Stimulated activated naive CD8-positive, alpha-beta T cell treated with anti-CD3 and anti-CD28 coated beads, Interleukin-15, Interleukin-2, amounts not matched to agents 100 ng/mL and 50 ng/mL, for 24 hours (primary cell): ENCODE data around the gene TOMM20L.
"Not testable (repeated sequence)": the region's sequence is repeated elsewhere in the genome, so short reads cannot be mapped to it uniquely, and the experiment has no call there.

Experiments used
- H3K27ac Mint-ChIP-seq: one replicate; pipeline ENCODE4 v1.8.0; 2021; ENCODE audit warnings: mild to moderate bottlenecking, mixed read lengths
- H3K27me3 Mint-ChIP-seq: one replicate; pipeline ENCODE4 v1.8.0; 2021; ENCODE audit warnings: mixed read lengths
- H3K36me3 Mint-ChIP-seq: one replicate; pipeline ENCODE4 v1.8.0; 2021; ENCODE audit warnings: low read depth, mixed read lengths
- H3K4me1 Mint-ChIP-seq: one replicate; pipeline ENCODE4 v1.8.0; 2021; ENCODE audit warnings: low read depth, mixed read lengths
- H3K4me3 Mint-ChIP-seq: one replicate; pipeline ENCODE4 v1.8.0; 2021; ENCODE audit warnings: mild to moderate bottlenecking, mixed read lengths
- H3K9me3 Mint-ChIP-seq: one replicate; pipeline ENCODE4 v1.8.0; 2021; ENCODE audit warnings: mixed read lengths

The TOMM20L gene

DNA sequence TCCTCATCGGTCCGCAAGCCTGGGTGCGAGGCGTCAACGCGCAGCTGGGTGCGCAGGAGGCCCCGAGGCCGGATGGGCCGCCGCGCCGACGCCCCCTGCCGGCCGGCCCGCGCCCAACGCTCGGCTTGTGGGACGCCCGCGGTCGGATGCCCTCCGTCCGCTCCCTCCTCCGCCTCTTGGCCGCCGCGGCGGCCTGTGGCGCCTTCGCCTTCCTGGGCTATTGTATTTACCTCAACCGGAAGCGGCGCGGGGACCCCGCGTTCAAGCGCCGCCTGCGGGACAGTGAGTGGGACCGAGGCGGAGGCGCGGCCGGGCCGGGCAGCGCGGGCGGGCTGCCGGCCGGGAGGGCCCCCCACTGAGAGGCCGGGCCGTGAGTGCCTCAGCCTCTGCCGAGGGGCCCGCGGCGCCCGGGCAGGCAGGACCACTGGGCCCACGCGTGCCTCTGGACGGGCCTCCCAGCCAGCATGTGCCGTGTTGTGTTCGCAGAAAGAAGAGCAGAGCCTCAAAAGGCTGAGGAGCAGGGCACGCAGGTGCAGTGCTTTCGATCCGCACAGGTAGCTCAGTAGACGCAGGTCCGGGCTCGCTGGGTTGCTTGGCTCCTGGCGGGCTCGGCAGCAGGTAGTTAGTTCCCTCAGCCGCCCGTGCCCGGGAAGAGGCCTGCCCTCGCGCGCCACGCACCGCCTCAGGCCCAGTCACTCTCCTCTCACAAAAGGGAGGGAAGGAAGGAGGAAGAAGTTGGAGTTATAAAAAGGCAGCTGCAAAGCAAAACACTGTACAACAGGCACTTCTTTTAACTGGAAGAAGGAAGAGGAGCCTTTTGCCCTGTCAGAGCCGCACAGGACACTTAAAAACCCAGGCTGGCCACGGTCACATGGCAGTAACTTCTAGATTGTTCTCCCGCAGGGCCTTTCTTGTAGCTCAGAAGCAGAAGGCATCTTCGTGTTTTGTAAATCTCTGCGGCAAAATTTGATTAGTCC, at the start of gene TOMM20L:
TOMM20L (plus strand) TSS at position 119 of the 977 bp plus-strand sequence; CDS start at position 147, 28 bp downstream.
- Mint-ChIP-seq H3K27ac (peak within 1 kb of the TSS; percentile 68), H3K4me1 (peaks cover 13% of the 10 kb centered on the region)

DNA sequence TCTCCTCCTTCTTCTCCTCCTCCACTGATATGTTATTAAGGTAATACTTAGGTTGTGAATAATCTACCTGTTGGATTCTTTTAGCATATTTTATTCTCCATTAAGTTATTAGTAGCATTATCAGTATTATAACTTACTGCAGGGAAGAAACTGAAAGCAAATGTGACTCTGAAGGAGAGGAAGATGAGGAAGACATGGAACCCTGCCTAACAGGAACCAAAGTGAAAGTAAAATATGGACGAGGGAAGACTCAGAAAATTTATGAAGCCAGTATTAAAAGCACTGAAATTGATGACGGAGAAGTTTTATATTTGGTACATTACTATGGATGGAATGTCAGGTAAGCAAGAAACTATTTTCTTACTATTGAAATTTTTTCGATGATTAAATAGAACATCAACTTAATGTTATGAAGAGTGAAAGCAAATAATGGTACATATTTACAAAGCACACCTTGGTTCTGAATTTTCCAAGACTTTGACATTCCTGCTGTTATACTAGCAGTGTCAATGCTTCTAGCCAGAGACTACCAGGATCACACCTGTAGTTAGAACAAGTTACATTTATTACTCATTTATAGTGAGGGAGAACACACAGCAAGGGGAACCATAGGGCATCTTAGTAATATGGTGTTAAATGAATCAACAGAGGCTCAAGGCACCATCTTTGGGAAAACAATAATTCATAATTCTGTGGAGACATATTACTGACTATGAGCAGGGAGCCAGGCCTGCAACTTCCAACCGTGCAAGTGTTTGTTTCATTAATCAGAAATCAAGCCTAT, 42.0 kb upstream of the TOMM20L start:
- no peaks in the 10 kb centered on the region for H3K27me3 Mint-ChIP-seq
- peak overlapping the region; percentile 79 for H3K4me3 Mint-ChIP-seq
- peak overlapping the region; percentile 80 for H3K27ac Mint-ChIP-seq
- peaks cover 18% of the 10 kb centered on the region for H3K4me1 Mint-ChIP-seq
- H3K9me3 Mint-ChIP-seq: no peaks in the 10 kb centered on the region
- peaks cover 44% of the 10 kb centered on the region for H3K36me3 Mint-ChIP-seq

More for the DNA sequence above, at the start of gene TOMM20L:
- Mint-ChIP-seq H3K27me3 (no peaks in the 10 kb centered on the region), H3K4me3 (peak within 1 kb of the TSS; percentile 73), H3K9me3 (no peaks in the 10 kb centered on the region), H3K36me3 (peaks cover 4% of the 10 kb centered on the region)

DNA sequence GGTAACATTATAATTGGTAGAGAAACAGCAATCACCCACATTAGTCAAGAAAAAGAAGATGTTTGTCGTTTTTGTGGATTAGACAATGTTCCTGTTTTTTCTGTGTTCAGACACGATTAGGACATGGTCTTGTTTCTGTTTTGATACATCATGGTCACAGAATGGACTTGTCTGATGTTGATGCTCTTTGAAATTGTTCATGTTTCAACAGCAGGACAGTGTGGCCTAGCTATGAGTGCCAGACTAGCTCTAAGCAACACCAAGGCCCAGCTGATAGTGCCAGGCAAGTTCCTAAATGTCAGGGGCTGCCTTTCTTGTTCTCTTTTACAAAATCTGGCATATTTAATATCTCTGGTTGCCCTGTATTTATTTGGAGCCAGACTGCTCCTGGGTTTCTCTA, 40.9 kb upstream of the TOMM20L start:
- Mint-ChIP-seq H3K4me3 (no peak overlapping the region), H3K27ac (no peak overlapping the region), H3K4me1 (peaks cover 18% of the 10 kb centered on the region), H3K9me3 (no peaks in the 10 kb centered on the region), H3K36me3 (peaks cover 41% of the 10 kb centered on the region), H3K27me3 (no peaks in the 10 kb centered on the region)

DNA sequence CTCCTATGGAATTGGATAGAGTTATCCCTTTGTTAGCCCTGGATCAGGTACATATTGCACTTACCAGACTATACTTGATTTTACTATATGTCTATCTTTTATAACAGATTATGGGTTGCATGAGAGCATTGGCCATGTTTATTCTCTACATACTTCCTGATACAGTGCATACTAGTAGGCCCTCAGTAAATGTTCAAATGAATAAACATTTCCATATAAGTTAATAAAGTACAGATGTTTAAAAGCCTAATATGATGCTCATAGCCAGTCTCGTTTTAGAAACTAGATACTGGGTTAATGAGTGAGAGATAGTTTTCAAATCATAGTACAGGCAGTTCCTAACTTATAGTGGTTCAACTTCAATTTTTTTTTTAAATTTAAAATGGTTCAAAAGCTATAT, 39.5 kb upstream of the TOMM20L start:
- no peaks in the 10 kb centered on the region for H3K9me3 Mint-ChIP-seq
- H3K4me1 Mint-ChIP-seq: peaks cover 18% of the 10 kb centered on the region
- no peak overlapping the region for H3K27ac Mint-ChIP-seq
- no peaks in the 10 kb centered on the region for H3K27me3 Mint-ChIP-seq
- H3K4me3 Mint-ChIP-seq: no peak overlapping the region
- H3K36me3 Mint-ChIP-seq: peaks cover 51% of the 10 kb centered on the region

DNA sequence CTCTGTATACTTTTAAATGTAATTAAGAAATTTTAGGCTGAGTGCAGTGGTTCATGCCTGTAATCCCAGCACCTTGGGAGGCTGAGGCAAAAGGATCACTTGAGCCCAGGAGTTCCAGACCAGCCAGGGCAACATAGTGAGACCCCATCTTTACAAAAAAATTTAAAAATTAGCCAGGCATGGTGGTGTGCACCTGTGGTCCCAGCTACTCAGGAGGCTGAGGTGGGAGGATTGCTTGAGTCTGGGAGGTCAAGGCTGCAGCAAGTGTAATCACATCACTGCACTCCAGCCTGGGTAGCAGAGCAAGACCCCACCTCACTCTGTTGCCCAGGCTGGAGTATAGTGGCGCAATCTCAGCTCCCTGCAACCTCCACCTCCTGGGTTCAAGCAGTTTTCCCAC, 33.5 kb upstream of the TOMM20L start:
- not testable (repeated sequence) for H3K27me3 Mint-ChIP-seq, H3K4me3 Mint-ChIP-seq, H3K9me3 Mint-ChIP-seq, H3K27ac Mint-ChIP-seq, H3K4me1 Mint-ChIP-seq
- H3K36me3 Mint-ChIP-seq: peaks cover 39% of the 10 kb centered on the region

DNA sequence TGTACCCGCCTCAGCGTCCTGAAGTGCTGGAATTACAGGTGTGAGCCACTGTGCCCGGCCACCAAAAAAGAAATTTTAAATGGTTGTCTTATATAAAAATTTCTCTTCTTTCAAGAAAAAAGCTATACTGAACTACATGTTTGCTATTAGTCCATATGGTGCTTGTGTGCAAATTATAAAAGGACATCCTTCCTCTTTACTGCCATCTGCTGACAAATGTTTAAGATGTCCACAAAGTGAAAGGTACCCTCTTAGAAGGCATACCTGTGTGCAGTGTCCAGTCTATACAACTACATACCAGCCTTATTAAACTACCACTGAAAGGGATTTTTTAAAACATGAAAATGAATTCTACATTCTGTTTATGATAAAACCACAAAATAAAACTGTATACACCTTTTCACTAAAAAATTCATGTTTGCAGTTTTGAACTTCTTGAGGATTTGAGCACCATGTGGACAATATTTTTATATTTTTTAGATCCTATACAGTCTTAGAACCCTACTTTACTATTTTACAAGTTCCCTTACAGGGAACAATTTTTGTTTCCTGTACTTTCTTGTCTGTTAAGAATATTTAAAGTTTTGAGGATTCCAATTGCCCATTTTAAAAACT, 32.8 kb upstream of the TOMM20L start:
- no peaks in the 10 kb centered on the region for H3K4me1 Mint-ChIP-seq
- H3K36me3 Mint-ChIP-seq: peaks cover 43% of the 10 kb centered on the region
- no peaks in the 10 kb centered on the region for H3K9me3 Mint-ChIP-seq
- H3K27ac Mint-ChIP-seq: no peak overlapping the region
- no peak overlapping the region for H3K4me3 Mint-ChIP-seq
- H3K27me3 Mint-ChIP-seq: no peaks in the 10 kb centered on the region

DNA sequence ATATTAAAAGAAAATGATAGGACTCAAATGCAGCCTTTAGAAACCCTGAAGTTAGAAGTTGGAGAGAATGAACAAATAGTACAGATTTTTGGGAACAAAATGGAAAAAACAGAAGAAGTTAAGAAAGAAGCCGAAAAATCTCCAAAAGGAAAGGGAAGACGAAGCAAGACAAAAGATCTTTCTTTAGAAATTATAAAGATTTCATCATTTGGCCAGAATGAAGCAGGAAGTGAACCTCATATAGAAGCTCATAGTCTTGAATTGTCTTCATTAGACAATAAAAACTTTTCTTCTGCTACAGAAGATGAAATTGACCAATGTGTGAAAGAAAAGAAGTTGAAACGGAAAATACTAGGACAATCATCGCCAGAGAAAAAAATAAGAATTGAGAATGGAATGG, 31.4 kb upstream of the TOMM20L start:
- no peaks in the 10 kb centered on the region for H3K9me3 Mint-ChIP-seq
- peaks cover 45% of the 10 kb centered on the region for H3K36me3 Mint-ChIP-seq
- no peaks in the 10 kb centered on the region for H3K27me3 Mint-ChIP-seq
- H3K27ac Mint-ChIP-seq: no peak overlapping the region
- no peaks in the 10 kb centered on the region for H3K4me1 Mint-ChIP-seq
- H3K4me3 Mint-ChIP-seq: no peak overlapping the region

DNA sequence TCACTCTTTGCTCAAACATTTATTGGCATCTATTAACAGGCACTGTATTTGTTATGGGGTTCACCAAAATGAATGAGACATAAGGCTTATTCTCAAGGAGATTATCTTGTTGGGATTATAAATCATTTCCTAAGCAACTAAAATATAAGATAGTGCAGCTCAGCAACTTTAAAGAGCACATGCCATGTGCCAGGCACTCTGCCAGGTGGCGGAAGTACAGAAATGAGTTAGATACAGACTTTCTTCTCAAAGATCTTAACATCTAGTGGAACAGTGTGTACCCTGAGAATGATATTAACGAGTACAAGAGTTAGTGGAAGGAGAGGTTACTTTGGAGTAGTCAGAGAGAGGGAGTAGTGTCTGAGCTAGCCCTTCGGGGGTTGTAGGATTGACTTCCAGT, 28.4 kb upstream of the TOMM20L start:
- H3K27me3 Mint-ChIP-seq: no peaks in the 10 kb centered on the region

DNA sequence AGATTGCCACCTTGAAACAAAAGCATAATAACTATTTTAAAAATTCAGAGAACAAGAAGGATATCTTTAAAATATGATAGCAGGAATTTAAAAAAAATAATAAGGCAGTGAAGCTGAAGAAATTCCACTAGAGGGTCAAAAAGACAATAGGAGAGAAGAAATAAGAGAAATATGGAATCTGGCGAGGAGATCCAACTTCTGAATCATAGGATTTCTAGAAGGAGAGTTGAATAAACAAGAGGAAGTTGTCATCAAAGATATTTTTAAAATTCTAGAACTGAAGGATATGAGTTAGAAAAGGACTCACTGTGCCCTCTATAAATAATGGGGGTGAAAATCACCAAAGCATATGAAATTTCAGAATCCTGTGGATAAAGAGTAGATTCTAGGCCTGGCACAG, 26.8 kb upstream of the TOMM20L start:
- Mint-ChIP-seq H3K4me1 (no peaks in the 10 kb centered on the region), H3K36me3 (peaks cover 50% of the 10 kb centered on the region), H3K27ac (no peak overlapping the region), H3K9me3 (no peaks in the 10 kb centered on the region), H3K27me3 (no peaks in the 10 kb centered on the region), H3K4me3 (no peak overlapping the region)

More for the DNA sequence above, 28.4 kb upstream of the TOMM20L start:
- H3K36me3 Mint-ChIP-seq: peaks cover 48% of the 10 kb centered on the region
- no peaks in the 10 kb centered on the region for H3K9me3 Mint-ChIP-seq
- peak overlapping the region; percentile 63 for H3K27ac Mint-ChIP-seq
- no peaks in the 10 kb centered on the region for H3K4me1 Mint-ChIP-seq
- H3K4me3 Mint-ChIP-seq: no peak overlapping the region

DNA sequence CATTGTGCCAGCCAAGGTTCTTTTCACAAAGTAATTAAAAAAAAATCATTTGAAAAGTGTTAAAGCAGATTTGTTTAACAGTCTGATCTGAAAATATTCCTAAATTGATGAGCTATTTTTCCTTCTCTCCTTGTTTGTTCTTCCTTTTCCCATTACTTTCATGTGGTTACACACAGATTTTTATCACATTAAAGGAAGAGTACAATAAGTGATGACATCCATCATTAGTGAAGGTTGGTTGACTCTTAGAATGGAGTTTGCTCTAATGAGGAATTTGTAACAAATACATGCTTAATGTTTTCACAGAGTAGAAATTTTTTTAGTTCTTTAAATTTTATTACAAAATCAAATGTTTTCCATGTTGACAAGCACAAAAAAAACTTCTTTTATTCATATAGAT, 18.9 kb upstream of the TOMM20L start:
- Mint-ChIP-seq H3K36me3 (peaks cover 45% of the 10 kb centered on the region), H3K27me3 (no peaks in the 10 kb centered on the region), H3K9me3 (no peaks in the 10 kb centered on the region), H3K4me1 (no peaks in the 10 kb centered on the region), H3K27ac (no peak overlapping the region), H3K4me3 (no peak overlapping the region)

DNA sequence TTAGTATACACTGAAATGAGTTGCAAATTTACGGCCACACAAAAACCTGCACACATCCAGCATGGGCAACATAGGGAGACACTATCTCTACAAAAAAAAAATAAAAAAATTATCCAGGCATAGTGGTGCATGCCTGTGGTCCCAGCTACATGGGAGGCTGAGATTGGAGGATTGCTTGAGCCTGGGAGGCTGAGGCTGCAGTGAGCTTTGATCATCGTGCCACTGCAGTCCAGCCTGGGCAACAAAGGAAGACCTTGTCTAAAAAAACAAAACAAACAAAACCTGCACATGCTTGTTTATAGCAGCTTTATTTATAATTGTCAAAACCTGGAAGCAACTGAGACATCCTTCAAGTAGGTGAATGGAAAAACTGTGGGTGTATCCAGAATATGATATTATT, 4.9 kb upstream of the TOMM20L start:
- H3K9me3 Mint-ChIP-seq: no peaks in the 10 kb centered on the region
- H3K27me3 Mint-ChIP-seq: no peaks in the 10 kb centered on the region
- H3K36me3 Mint-ChIP-seq: no peaks in the 10 kb centered on the region
- no peak overlapping the region for H3K27ac Mint-ChIP-seq
- no peak overlapping the region for H3K4me3 Mint-ChIP-seq
- H3K4me1 Mint-ChIP-seq: peaks cover 6% of the 10 kb centered on the region

DNA sequence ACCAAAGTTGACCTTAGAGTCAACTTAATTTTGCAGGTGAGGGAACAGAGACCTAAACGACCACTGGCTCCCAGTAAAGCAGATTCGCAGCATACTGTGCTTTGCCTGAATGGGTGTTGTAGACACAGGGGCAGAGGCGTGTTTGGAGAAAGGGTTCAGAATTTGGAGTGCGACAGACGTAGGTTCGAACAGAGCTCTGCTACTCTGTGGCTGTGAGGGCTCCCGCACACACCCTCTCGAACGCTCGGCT, 243 bp upstream of the TOMM20L start:
- no peaks in the 10 kb centered on the region for H3K27me3 Mint-ChIP-seq
- no peaks in the 10 kb centered on the region for H3K36me3 Mint-ChIP-seq
- no peaks in the 10 kb centered on the region for H3K9me3 Mint-ChIP-seq
- H3K4me1 Mint-ChIP-seq: peaks cover 13% of the 10 kb centered on the region
- H3K27ac Mint-ChIP-seq: peak overlapping the region; percentile 68
- H3K4me3 Mint-ChIP-seq: peak overlapping the region; percentile 73

DNA sequence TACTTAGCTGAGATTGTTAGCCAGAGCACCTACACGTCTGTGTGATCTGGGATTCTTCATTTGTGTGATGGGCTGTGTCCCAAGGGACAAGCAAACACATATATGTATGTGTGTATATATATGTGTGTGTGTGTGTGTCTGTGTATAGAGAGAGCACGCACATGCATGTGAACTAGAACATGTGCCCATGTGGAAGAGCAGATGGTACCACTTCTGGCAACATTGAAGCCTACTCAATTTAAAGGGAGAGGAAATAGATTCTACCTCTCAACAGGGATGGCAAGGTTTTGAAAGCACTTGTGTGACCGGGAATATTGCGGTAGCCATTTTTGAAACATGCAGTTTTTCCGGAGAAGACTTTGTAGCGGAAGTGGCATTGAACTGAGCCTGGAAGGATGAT, 1.4 kb downstream of the TOMM20L start:
- Mint-ChIP-seq H3K27me3 (no peaks in the 10 kb centered on the region), H3K4me3 (no peak overlapping the region), H3K4me1 (peaks cover 13% of the 10 kb centered on the region), H3K36me3 (peaks cover 4% of the 10 kb centered on the region), H3K27ac (no peak overlapping the region), H3K9me3 (no peaks in the 10 kb centered on the region)

DNA sequence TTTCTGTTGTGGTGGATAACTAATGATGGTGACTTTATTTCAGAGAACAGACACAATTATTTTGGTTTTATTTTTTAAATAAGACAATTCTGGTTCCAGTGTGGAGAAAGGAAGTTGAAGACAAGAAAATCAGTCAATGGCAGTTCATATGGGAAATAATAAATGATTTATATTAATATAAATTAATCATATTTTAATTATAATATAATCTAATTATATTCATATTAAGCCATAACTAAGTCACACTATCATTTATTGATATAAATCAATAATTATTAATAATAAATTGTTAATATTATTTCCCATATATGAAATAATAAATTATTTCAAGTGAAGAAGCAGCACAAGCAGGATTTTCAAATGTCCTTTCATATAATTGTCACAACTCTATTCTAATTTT, 2.8 kb downstream of the TOMM20L start:
- peaks cover 10% of the 10 kb centered on the region for H3K36me3 Mint-ChIP-seq
- H3K4me1 Mint-ChIP-seq: peaks cover 13% of the 10 kb centered on the region
- H3K27me3 Mint-ChIP-seq: no peaks in the 10 kb centered on the region
- H3K27ac Mint-ChIP-seq: no peak overlapping the region
- no peak overlapping the region for H3K4me3 Mint-ChIP-seq
- no peaks in the 10 kb centered on the region for H3K9me3 Mint-ChIP-seq

DNA sequence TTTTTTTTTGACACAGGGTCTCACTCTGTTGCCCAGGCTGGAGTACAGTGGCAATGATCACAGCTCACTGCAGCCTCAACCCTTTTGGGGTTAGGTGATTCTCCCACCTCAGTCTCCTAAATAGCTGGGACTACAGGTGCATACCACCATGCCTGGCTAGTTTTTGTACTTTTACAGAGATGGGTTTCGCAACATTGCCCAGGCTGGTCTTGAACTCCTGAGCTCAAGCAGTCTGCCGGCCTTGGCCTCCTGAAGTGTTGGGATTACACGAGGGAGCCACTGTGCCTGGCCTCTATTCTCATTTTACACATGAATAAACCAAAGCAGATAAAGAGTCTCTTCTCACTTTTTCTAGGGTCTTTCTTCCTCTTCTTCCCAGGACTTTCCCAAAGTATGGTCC, 3.2 kb downstream of the TOMM20L start:
- no peak overlapping the region for H3K27ac Mint-ChIP-seq
- H3K4me1 Mint-ChIP-seq: peaks cover 13% of the 10 kb centered on the region
- no peaks in the 10 kb centered on the region for H3K27me3 Mint-ChIP-seq
- no peak overlapping the region for H3K4me3 Mint-ChIP-seq
- H3K9me3 Mint-ChIP-seq: no peaks in the 10 kb centered on the region
- peaks cover 10% of the 10 kb centered on the region for H3K36me3 Mint-ChIP-seq
